Liver (tissue), 9 donors: ENCODE measurements around the gene MYO7B. TPM values are rescaled to one million over a fixed set of nuclear protein-coding genes. Genes with fewer than 3 reads are reported as not detected.

Experiments
- DNase-seq: peaks from one replicate; pipeline ENCODE4 v3.0.0-alpha.2; 2017; ENCODE audit warnings: low spot score
- H3K27ac ChIP-seq, 2 donors: one replicate each; pipeline ENCODE4 v1.7.0; 2013; ENCODE audit warnings: inconsistent platforms in 2 of 2, low read length in 2 of 2, control low read depth in 1 of 2, low read depth in 1 of 2, mild to moderate bottlenecking in 1 of 2
- H3K27me3 ChIP-seq, 4 donors: one replicate each; pipeline versions ENCODE4 v1.6.1 to v1.7.0; 2013; ENCODE audit warnings: low read length in 3 of 4, inconsistent platforms in 1 of 4, mild to moderate bottlenecking in 1 of 4, moderate library complexity in 1 of 4; ENCODE audit not compliant: control insufficient read depth in 4 of 4, insufficient read depth in 4 of 4
- H3K36me3 ChIP-seq, 4 donors: one replicate each; pipeline versions ENCODE4 v1.6.1 to v1.7.0; 2013; ENCODE audit warnings: low read length in 3 of 4, mild to moderate bottlenecking in 3 of 4, low read depth in 1 of 4, moderate library complexity in 1 of 4; ENCODE audit not compliant: control insufficient read depth in 4 of 4, insufficient read depth in 3 of 4
- H3K4me1 ChIP-seq, 4 donors: one replicate each; pipeline versions ENCODE4 v1.6.1 to v1.7.0; 2013; ENCODE audit warnings: low read length in 3 of 4, mild to moderate bottlenecking in 3 of 4, moderate library complexity in 1 of 4; ENCODE audit not compliant: control insufficient read depth in 4 of 4, insufficient read depth in 4 of 4
- H3K4me3 ChIP-seq, 3 donors: one replicate each; pipeline versions ENCODE4 v1.6.1 to v1.7.0; 2013; ENCODE audit warnings: low read length in 3 of 3, control low read depth in 1 of 3, low read depth in 1 of 3, mild to moderate bottlenecking in 1 of 3
- H3K9ac ChIP-seq, 2 donors: one replicate each; pipeline ENCODE4 v1.7.0; 2013; ENCODE audit warnings: low read length in 2 of 2, mild to moderate bottlenecking in 2 of 2, moderate library complexity in 2 of 2, control low read depth in 1 of 2, low read depth in 1 of 2
- H3K9me3 ChIP-seq, 4 donors: one replicate each; pipeline versions ENCODE4 v1.6.1 to v1.7.0; 2013; ENCODE audit warnings: low read length in 3 of 4; ENCODE audit not compliant: control insufficient read depth in 4 of 4
- ATF3 ChIP-seq: IDR thresholded peaks from 2 replicates; pipeline ENCODE4 v1.6.1; 2016; ENCODE audit warnings: antibody characterized with exemption
- CTCF ChIP-seq: fragments of 150-350 bp; IDR thresholded peaks from 2 replicates; pipeline ENCODE4 v1.5.1; 2017; ENCODE audit warnings: improper control_type of control experiment, low read depth, low read length; ENCODE audit not compliant: missing input control
- EGR1 ChIP-seq, 2 donors: IDR thresholded peaks; 2 replicates each; pipeline ENCODE4 v1.6.1; 2016 to 2018; ENCODE audit warnings: antibody characterized with exemption in 2 of 2, low read depth in 2 of 2
- FOXA1 ChIP-seq: IDR thresholded peaks from 2 replicates; pipeline ENCODE4 v1.6.1; 2016; ENCODE audit warnings: antibody characterized with exemption
- FOXA2 ChIP-seq: IDR thresholded peaks from 2 replicates; pipeline ENCODE4 v1.6.1; 2016; ENCODE audit warnings: antibody characterized with exemption
- GABPA ChIP-seq, 2 donors: IDR thresholded peaks in 1 of 2; conservative IDR thresholded peaks in 1 of 2; 2 replicates each; pipeline ENCODE4 v1.6.1; 2016; ENCODE audit warnings: antibody characterized with exemption in 2 of 2, mild to moderate bottlenecking in 1 of 2, moderate library complexity in 1 of 2
- HNF4A ChIP-seq, 2 donors: conservative IDR thresholded peaks; 2 replicates each; pipeline ENCODE4 v1.6.1; 2016; ENCODE audit warnings: antibody characterized with exemption in 2 of 2, mild to moderate bottlenecking in 2 of 2
- HNF4G ChIP-seq: IDR thresholded peaks from 2 replicates; pipeline ENCODE4 v1.6.1; 2016; ENCODE audit warnings: antibody characterized with exemption
- MAX ChIP-seq: IDR thresholded peaks from 2 replicates; pipeline ENCODE4 v1.6.1; 2016; ENCODE audit warnings: antibody characterized with exemption
- NR2F2 ChIP-seq: IDR thresholded peaks from 2 replicates; pipeline ENCODE4 v1.6.1; 2016; ENCODE audit warnings: antibody characterized with exemption
- REST ChIP-seq: IDR thresholded peaks from 2 replicates; pipeline ENCODE4 v1.6.1; 2016; ENCODE audit warnings: antibody characterized with exemption, mild to moderate bottlenecking
- RXRA ChIP-seq, 2 donors: IDR thresholded peaks; 2 replicates each; pipeline ENCODE4 v1.6.1; 2017 to 2018; ENCODE audit warnings: antibody characterized with exemption in 2 of 2, mild to moderate bottlenecking in 1 of 2
- SP1 ChIP-seq: IDR thresholded peaks from 2 replicates; pipeline ENCODE4 v1.6.1; 2018; ENCODE audit warnings: antibody characterized with exemption, mild to moderate bottlenecking
- YY1 ChIP-seq: IDR thresholded peaks from 2 replicates; pipeline ENCODE4 v1.6.1; 2016; ENCODE audit warnings: antibody characterized with exemption, mild to moderate bottlenecking
- ZBTB33 ChIP-seq: IDR thresholded peaks from 2 replicates; pipeline ENCODE4 v1.6.1; 2016; ENCODE audit warnings: antibody characterized with exemption
- WGBS: extraction: QIAGEN DNeasy Blood & Tissue Kit; methylation state at CpG from one replicate; pipeline ENCODE4 v1.1.7; 2013; 5-methylcytosine and 5-hydroxymethylcytosine counted together
- polyA plus RNA-seq, 2 donors: library from polyadenylated mRNA; stranded (reverse) in 1 of 2; unstranded in 1 of 2; fragments of 200-250 nt in 1 of 2; fragments of >200 nt in 1 of 2; fragmentation: Nextera tagmentation in 1 of 2; extraction: Ambion mirVana in 1 of 2; gene quantifications; one replicate each; pipeline versions ENCODE4 v1.2.1 to v1.2.3, GENCODE V29; 2013 to 2015
- total RNA-seq, 2 donors: library from RNA; depleted of rRNA; stranded (reverse); fragments of >200 nt; gene quantifications; one replicate each; pipeline ENCODE4 v1.2.3, GENCODE V29; 2014
- donor health status: healthy.
- donor health status: healthy.
- donor health status: healthy.
- donor health status: healthy.
- donor health status: healthy.

The MYO7B gene
- total and polyA plus RNA-seq, 4 donors: 0.15 to 1.1 (median 0.64) TPM

- Histone ChIP-seq H3K9me3 (no peaks in the 10 kb centered on the region), H3K27me3 (no peaks in the 10 kb centered on the region), H3K4me3 (no peak overlapping the region), H3K27ac (no peak overlapping the region), H3K4me1 (peaks cover 0 to 2% (median 0%) of the 10 kb centered on the region in 4 donors), H3K36me3 (no peaks in the 10 kb centered on the region), H3K9ac (no peak overlapping the region)
- WGBS: 89% methylated on average over 4 of the region's 4 CpGs
- no peak for DNase-seq
- no peak for TF ChIP-seq REST
- no peak for TF ChIP-seq RXRA (IDR thresholded peaks at IDR 0.05)
- TF ChIP-seq NR2F2: no peak
- TF ChIP-seq EGR1 (IDR thresholded peaks at IDR 0.05; ENCODE audit: low read depth in 2 of 2): no peak
- TF ChIP-seq HNF4A (conservative IDR thresholded peaks at IDR 0.05): no peak
- no peak for TF ChIP-seq FOXA2
- no peak for TF ChIP-seq FOXA1
Measured at GRCh38 chr2:127575185-127575765, 39.8 kb downstream of the MYO7B start.

- Histone ChIP-seq H3K4me1 (peaks cover 0 to 2% (median 0%) of the 10 kb centered on the region in 4 donors), H3K9ac (no peak overlapping the region), H3K27me3 (no peaks in the 10 kb centered on the region), H3K27ac (no peak overlapping the region), H3K4me3 (no peak overlapping the region), H3K9me3 (no peaks in the 10 kb centered on the region), H3K36me3 (no peaks in the 10 kb centered on the region)
- TF ChIP-seq ZBTB33 (no peak), HNF4G (no peak), EGR1 (IDR thresholded peaks at IDR 0.05; ENCODE audit: low read depth in 2 of 2) (no peak), HNF4A (conservative IDR thresholded peaks at IDR 0.05) (no peak), ATF3 (no peak), REST (no peak), CTCF (no peak), SP1 (no peak), YY1 (no peak), MAX (no peak), GABPA (IDR thresholded peaks at IDR 0.05 in 1 of 2, conservative IDR thresholded peaks at IDR 0.05 in 1 of 2) (no peak)
- no peak for DNase-seq
- WGBS: 73% methylated on average over 11 of the region's 11 CpGs
Measured at GRCh38 chr2:127575941-127576432, 40.5 kb downstream of the MYO7B start.
